ENCODE measurements around the gene DAAM2. TPM values are rescaled to one million over a fixed set of nuclear protein-coding genes. Genes with fewer than 3 reads are reported as not detected.

DAAM2 gene
- total RNA-seq, 1 donor from 2014 or later, result not detected

DNA sequence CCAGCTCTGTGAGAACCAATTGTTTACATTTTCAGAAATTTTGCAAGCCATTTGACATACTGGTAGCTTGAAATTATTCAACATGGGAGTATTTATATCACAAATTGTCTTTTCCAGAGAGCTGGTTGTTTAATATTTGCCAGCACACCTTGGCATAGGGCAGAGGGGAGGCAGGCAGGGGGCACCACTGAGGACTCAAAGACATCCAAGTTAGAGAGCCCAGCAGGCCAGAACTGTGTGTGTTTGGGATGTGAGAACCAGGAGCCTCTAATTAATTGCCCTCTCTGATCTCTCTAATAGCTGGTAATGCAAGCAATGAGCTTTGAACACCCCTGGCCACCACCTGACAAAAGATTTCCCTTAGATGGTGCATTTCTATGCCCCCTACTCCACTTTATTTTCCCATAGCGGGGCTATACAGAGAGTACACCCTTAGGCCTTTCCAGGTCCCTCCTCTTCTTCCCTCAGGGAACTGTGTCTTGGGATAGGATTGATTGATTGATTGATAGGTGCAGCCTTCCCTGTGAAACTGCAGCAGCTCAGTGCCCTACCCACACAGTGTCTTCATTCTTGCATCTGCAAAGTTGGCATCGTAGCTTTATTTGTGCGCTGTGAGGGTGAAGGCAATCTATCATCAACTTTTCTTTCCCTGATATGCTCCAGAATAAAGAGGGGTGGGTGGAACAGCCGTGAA lies 112.9 kb downstream of the DAAM2 start:
- intact Hi-C loops (cut with micrococcal nuclease), result no loop called here

DNA sequence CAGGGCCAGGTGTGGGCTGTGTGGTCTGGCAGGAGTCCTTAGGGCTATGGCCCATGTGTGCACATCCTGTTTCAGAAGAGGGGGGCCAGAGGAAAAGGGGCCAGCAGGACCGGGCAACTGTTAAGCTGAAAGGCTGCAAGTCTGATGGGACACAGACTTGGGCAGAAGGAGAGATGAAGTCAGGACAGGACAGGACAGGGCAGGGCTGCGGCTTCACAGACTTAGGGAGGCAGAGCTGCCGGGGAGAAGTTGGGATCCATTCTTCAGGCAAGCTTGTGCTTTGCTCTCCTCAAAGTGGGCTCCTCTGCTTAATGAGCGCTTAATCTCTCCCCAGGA lies 113.4 kb downstream of the DAAM2 start:
- intact Hi-C loops (cut with micrococcal nuclease), result no loop called here

DNA sequence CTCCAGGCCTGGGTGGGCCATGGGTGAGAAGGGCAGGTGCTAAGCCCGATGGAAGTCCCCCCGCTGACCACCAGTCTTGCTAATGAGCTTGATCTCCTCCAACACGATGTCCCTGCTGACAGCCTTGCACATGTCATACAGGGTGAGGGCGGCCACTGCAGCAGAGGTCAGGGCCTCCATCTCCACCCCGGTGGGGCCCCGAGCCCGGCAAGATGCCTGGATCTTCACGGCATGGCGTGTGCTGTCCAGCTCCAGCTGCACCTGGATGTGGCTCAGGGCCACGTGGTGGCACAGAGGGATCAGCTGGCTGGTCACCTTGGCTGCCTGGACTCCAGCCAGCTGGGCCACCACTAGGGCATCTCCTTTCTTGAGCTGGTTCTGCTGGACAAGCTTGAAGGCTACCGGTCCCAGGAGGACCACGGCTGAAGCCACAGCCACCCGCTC lies 114.2 kb downstream of the DAAM2 start:
- intact Hi-C loops (cut with micrococcal nuclease), result no loop called here

DNA sequence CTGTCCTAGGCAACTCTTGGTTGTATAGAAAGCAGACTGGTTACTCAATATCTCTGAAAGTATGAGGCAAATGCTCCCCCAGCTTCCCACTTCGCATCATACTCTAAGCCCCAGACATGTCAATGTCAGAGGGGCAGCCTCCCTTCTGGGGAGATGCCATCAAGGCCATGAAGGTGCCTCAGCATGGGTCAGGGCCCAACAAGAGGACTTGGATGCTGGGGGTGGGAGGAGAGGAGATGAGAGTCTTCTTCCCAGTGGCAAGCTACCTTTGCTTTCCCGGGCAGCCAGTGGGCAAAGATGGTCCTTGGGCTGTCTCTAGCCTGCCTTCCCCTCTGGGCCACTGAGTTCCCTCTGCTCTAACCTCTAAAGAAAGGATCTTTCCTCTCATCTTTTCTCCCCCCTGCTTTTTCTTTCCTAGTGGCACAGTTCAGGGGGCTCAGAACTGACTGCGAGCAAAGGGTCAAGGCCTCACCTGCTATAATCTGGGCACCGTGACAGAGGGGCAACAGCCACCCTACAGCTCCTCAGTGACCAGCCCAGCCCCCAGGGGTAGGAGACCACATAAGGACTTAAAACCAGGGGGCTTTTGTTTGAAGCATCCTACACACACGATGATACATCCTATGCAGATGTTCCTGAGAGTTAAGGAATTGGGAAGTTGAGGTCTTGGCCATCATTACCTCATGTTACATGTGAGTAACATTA lies 115.8 kb downstream of the DAAM2 start:
- intact Hi-C loops (cut with micrococcal nuclease), result no loop called here

DNA sequence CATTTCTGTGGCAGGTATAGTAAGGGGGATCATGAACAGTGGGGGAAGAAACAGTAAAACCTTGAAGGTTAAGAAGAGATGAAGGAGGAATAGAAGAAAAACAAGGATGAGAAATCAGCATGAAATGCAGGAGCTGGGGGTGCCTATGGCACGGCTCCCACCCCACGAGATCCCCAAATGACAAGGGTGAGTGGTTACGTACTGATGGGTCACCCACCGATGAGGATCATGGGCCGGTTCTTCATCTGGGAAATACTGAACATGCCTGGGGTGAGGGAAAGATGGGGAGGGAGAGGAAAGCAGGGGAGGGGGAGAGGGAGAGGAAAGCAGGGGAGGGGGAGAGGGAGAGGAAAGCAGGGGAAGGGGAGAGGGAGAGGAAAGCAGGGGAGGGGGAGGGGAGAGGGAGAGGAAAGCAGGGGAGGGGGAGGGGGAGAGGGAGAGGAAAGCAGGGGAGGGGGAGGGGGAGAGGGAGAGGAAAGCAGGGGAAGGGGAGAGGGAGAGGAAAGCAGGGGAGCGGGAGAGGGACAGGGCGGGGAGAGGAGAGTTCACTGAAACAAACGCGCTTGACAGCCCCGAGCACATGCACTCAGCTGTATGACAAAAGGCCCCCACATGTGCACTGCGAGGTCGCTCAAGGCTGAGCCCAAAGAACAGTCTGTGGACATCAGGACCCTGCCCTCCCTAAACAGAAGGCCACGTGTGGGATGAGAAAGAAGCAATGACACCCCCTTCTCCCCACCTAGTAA lies 116.8 kb downstream of the DAAM2 start:
- intact Hi-C loops (cut with micrococcal nuclease), result no loop called here

DNA sequence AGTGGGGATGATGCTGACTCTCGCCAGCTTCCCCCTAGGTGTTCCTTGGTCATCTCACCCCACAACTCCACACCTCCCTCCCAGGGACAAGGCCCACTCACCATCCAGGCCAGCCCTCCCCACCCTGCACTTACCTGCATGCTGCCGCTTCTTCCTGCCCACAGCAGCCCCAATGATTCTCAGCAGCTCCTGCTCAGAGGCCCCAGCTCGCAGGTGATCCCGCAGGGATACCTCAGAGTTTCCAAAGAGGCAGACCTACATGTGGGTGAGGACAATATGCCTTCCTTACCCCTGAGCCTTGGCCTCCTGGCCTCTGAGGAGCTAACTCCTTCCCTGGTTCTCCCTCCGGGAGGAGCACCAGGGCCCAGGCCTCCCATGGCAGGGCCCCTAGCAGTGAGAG lies 117.5 kb downstream of the DAAM2 start:
- intact Hi-C loops (cut with micrococcal nuclease), result no loop called here

DNA sequence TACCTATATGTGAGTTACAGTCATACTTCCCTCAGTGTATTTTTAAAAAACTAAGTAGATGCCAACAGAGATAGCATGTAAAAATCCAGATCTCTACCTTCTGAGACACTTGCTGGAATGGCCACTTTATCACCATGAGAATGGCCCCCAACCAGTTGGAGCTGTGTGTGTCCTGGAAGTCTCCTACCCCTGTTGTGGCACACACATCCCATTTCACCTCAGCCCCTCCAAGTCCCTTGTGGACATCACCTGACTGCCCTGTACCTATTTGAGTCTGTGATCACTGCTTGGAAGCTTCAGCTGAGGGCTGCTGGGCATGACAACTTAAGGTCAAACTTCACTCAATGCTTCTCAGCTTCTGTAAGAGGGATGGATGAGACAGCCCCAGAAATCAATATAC lies 118.0 kb downstream of the DAAM2 start:
- intact Hi-C loops (cut with micrococcal nuclease), result no loop called here

DNA sequence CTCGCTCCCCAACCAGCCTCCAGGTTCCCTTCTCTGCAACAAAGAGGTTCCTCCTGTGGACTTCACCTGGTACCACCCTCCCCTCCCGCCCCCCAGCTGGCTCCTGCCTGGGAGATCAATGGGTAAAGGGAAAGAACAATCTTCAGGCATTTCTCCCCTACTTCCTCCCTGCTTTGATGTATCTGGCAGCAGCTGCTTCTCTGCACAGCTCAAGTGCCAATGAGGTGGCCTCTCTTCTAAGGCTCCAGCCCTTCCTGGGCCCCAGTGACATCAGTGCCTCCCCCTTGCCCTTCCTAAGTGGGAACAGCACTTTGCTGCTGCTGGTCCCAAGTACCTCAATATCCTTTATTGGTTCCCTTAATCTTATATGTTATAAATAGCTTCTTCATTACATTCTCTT lies 118.6 kb downstream of the DAAM2 start:
- intact Hi-C loops (cut with micrococcal nuclease), result no loop called here

DNA sequence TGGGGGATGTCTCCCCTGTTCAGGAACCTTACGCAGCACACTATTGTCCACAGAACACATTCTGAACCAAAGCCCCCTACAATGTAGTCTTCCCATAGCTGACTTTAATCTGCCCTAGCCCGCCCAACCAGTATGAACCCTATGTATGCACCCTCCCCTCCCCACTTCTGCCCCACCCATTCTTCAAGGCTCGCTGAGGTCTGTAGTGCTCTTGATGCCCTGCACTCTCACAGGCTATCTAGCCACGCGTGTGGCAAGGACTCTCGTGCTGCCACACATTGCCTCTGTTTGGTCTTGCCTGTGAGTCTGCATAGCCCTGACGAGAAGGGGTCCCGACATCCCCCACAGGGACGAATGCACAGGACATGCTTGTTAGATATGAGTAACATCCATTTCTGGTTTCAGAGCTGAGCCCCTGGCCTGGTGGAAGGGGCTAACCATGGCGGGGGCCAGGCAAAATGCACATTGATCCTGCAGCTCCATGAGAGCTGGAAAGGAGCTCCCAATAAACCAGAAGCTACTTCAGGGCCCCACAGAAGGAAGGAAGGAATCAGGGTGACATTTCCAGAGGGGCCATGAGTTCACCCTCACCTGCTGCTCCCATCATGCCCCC lies 119.4 kb downstream of the DAAM2 start:
- intact Hi-C loops (cut with micrococcal nuclease), result no loop called here

DNA sequence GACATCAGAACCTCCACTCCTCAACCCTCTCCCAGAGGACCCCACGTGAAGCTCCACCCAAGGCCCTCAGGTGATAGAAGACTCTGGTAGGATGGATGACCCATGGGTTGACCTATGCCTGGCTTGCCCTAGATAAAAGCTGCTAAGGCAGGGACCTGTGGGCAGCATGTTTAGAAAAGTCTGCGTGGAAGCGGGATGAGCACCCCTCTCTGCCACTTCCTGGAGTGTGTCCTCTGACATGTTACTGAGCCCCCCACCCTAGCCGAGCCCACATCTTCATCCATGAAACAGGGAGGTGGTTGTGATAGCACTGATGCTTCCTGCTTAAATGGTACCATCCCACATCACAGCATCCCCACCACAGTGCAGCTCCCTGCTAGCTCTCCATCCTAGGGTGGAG lies 120.3 kb downstream of the DAAM2 start:
- intact Hi-C loops (cut with micrococcal nuclease), result no loop called here

DNA sequence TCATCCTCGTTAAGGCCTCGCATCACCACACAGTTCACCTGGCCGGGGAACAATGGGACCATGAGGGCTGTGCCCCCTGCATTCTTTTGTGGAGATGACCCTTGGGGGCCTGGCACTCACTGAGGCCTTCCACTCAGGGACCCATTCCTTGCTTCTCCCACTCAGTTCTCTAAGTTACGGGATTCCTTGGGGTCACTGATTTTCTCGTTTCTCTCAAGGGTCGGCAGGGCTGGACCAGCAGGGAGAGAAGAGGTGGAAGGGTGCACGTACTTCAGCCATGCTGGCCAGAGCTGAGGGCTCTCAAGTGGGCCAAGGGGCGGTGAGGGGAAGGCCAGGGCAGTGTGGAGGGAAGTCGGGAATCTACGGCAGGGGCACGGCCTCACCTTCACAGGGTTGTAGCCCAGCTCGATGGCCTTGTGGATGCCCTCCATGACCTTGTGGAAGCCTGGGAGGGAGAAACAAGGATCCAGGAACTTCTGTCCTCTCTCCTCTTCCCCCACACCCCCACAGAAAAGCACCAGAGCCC lies 121.3 kb downstream of the DAAM2 start:
- intact Hi-C loops (cut with micrococcal nuclease), result no loop called here

DNA sequence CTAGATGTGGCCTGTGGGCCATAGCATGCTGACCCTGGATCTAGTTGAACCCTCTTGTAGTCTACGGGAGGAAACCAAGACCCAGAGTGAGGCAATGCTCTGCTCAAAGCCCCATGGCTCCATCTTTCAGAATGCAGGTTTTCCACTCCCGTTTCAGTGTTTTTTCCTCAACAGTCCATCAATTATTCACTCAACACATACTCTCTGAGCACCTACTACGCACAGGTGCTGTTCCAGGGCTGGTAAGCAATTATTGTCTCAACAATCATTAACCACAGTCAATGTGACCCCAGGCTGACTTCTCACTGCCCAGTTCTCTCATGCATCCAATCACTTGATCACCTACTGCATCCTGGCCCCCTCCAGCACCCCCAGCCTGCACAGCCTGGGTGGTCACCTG lies 122.1 kb downstream of the DAAM2 start:
- intact Hi-C loops (cut with micrococcal nuclease), result no loop called here

DNA sequence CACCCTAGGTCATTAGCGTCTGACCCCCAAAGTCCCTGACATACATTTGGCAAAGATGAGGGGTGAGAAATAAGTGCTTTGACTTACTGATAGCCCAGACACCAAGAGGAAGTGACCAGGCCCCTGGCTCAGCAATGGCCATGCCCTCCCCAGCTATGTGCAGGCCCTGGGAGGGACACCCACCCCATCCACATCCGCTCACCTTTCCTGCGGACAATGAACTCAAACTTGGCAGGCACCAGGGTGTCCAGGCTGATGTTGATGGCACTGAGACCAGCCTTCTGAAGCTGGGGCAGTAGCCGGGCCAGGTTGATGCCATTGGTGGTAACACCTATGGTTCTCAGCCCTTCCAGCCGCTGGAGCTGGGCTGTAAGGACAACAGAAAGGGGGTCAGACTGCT lies 123.7 kb downstream of the DAAM2 start:
- intact Hi-C loops (cut with micrococcal nuclease), result no loop called here

DNA sequence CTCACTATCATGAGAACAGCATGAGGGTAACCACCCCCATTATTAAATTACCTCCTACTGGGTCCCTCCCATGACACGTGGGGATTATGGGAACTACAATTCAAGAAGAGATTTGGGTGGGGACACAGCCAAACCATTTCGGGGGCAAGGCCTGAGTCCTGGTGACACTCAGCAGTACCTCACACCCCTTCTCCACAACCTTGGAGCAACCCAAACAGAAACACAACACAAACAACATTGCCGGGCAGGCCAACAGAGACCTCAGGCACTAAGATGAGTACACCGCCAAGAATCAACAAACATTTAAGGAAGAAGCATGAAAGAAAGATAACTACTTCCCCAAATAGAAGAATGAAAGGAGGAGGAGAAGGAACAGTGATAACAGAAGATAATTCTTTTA lies 125.2 kb downstream of the DAAM2 start:
- intact Hi-C loops (cut with micrococcal nuclease), result no loop called here

DNA sequence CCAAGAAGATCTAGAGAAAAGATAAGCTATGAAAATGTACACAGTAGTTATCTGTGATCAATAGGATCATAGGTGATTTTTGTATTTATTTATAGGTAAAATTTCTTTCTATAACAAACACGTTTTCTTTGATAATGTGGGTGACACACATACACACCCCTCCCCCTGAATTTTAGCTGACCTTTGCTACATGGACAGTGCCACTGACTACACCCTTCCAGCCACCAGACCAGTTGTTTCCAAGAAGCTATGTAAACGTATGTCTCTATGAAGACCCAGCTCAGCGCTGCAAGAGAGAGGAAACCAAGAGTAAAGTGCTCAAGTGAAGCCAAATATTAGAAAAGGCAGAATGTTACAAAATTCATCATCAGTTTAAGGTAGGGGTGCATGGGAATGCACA lies 125.8 kb downstream of the DAAM2 start:
- intact Hi-C loops (cut with micrococcal nuclease), result no loop called here

DNA sequence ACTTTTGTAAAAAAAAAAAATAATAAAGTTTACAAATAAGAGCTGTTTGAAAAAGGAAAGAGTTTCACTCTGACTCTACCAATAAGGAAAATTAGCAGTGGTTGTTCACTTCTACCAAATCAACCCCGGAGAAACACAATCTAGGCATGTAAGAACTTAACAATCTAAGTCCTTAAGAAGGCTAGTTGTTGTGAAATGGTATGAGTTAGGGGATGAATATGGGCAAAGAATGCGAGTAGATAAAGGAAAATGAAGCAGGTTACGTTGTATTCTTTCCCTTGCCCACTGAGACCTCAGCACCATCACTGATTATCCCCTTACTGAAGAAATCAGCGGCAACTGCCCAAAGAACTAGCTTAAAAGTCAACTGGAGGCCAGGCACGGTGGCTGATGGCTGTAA lies 126.7 kb downstream of the DAAM2 start:
- intact Hi-C loops (cut with micrococcal nuclease), result no loop called here

DNA sequence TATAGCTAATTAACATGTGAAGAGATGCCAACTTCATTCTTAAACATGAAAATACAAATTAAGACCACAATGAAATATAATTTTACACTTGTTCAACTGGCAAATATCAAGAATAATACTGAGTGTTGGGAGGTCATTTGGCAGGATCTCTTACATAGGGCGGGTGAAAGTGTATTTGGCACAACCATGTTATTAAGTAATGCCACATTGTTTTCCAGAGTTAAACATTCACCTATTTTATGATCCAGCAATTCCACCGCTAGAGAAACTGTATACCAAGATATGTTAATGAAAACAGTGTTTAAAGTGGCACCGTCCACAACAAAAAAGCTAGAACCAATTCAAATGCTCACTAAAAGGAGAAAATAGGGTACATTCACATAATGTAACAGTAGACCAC lies 128.0 kb downstream of the DAAM2 start:
- intact Hi-C loops (cut with micrococcal nuclease), result no loop called here

DNA sequence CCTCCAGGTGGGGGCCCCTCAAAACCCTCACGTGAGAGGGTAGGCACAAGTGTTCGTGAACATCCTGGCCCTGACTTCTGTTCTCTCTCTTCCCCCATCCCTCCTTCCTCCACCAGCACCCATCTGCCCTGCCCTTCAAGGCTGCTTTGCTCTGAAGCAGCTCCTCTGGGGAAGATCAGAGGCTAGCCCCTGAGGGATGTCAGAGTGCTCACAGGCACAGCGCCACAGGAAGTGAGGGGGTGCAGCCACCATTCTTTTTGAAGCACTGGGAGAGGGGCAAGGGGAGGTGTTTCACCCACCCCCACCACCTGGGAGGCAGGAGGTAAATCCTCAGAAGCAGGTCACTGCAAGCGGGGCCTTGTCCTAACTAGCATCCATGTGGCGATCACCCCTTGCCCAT lies 130.6 kb downstream of the DAAM2 start:
- intact Hi-C loops (cut with micrococcal nuclease), result no loop called here

DNA sequence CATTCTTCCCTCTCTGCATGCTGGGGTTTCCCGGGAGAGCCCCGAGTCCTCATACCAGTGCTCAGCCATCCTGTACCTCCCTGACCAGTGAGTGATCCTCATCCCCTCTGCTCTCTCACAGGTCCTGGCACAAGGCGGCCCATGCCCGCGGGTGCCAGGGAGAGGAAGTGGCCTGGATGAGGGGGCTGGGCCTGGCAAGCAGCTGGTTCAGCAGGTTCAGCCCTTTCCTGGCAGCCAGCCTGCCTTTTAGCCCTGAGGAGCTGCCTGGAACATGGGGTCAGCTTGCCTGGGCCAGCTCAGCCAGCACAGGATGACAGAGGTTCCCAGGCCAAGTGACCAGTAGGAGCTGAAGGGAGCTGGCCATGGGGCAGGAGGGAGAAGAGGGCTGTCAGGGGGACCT lies 131.2 kb downstream of the DAAM2 start:
- intact Hi-C loops (cut with micrococcal nuclease), result no loop called here

DNA sequence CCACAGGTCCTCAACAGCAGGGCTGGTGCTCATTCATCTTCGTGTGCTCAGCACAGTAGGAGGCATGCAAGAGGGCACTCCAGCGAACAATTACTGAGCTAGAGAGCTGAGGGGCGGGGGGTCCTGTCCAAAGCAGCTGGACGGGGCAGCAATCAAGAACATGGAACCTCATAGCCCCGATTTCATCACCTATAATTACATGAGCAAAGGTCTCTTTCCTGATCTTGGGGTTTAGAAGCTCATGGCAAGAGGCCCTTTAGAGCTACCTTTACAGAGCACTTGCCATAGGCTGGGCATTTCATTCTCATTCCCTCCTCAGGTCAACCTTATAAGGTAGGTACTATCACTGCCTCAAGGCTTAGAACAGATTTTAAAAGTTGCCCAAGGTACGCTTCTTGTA lies 131.7 kb downstream of the DAAM2 start:
- intact Hi-C loops (cut with micrococcal nuclease), result no loop called here

DNA sequence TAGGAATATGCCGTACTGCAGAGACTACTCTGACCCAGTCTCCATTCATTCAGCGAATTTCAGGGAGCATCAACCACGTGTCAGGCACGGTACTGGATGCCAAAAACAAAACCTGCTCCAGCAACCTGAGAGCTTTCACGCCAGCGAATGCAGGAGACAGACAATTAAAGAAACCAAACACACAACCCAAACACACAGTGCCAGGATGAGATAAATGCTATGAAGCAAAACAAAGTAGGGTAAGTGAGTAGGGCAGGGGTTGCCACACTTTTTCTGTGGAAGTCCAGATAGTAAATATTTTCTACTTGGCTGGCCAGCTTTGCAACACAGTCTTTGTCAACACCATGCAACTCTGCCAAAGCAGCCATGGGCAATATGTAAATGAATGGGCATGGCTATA lies 132.1 kb downstream of the DAAM2 start:
- intact Hi-C loops (cut with micrococcal nuclease), result no loop called here
